DOHH2 (cell line): ENCODE measurements around the gene PTHLH.

Source experiments
- H3F3A ChIP-seq: fragments of 200-600 bp; sonication (generic), shearing (Covaris generic); 2 replicates; pipeline ENCODE4 v1.6.0; 2016; ENCODE audit warnings: antibody characterized with exemption, mild to moderate bottlenecking; ENCODE audit not compliant: control insufficient read depth, insufficient read depth
- H3K27ac ChIP-seq: fragments of 200-600 bp; sonication (generic); 2 replicates; pipeline ENCODE4 v1.5.1; 2014; ENCODE audit warnings: low read depth, mild to moderate bottlenecking, low read length, moderate library complexity
- H3K27me3 ChIP-seq: fragments of 200-600 bp; sonication (generic); 2 replicates; pipeline ENCODE4 v1.6.1; 2014; ENCODE audit warnings: mild to moderate bottlenecking, low read length, mixed read lengths; ENCODE audit not compliant: control insufficient read depth
- H3K36me3 ChIP-seq: fragments of 200-600 bp; sonication (generic); 2 replicates; pipeline ENCODE4 v1.6.1; 2014; ENCODE audit warnings: mild to moderate bottlenecking, low read length, moderate library complexity, mixed read lengths; ENCODE audit not compliant: control insufficient read depth
- H3K4me1 ChIP-seq: fragments of 200-600 bp; sonication (generic); 2 replicates; pipeline ENCODE4 v1.6.1; 2014; ENCODE audit warnings: mild to moderate bottlenecking, low read length, mixed read lengths; ENCODE audit not compliant: control insufficient read depth
- H3K4me2 ChIP-seq: fragments of 200-600 bp; sonication (generic); 2 replicates; pipeline ENCODE4 v1.6.0; 2014; ENCODE audit warnings: mild to moderate bottlenecking, low read length, moderate library complexity
- H3K4me3 ChIP-seq: fragments of 200-600 bp; sonication (generic); 2 replicates; pipeline ENCODE4 v1.5.1; 2014; ENCODE audit warnings: mild to moderate bottlenecking, low read length, mixed read lengths
- H3K79me2 ChIP-seq: fragments of 200-600 bp; sonication (generic); 2 replicates; pipeline ENCODE4 v1.6.1; 2014; ENCODE audit warnings: mild to moderate bottlenecking, low read length, mixed read lengths; ENCODE audit not compliant: control insufficient read depth
- H3K9me2 ChIP-seq: fragments of 200-600 bp; sonication (generic); replicated peaks from 2 replicates; pipeline ENCODE4 v1.6.1; 2014; ENCODE audit warnings: mild to moderate bottlenecking, low read length, mixed read lengths; ENCODE audit not compliant: control insufficient read depth
- H3K9me3 ChIP-seq: fragments of 200-600 bp; sonication (generic); 2 replicates; pipeline ENCODE4 v1.6.1; 2014; ENCODE audit warnings: antibody characterized with exemption, low read length, mixed read lengths; ENCODE audit not compliant: control insufficient read depth, insufficient read depth
- H4K20me1 ChIP-seq: fragments of 200-600 bp; sonication (generic); 2 replicates; pipeline ENCODE4 v1.6.0; 2014; ENCODE audit warnings: low read depth, mild to moderate bottlenecking, antibody characterized with exemption, low read length, moderate library complexity; ENCODE audit not compliant: control insufficient read depth, insufficient read depth
- EZH2phosphoT487 ChIP-seq: fragments of 200-600 bp; sonication (generic); IDR thresholded peaks from 2 replicates; pipeline ENCODE4 v1.6.1; 2017; ENCODE audit warnings: borderline replicate concordance, mild to moderate bottlenecking, antibody characterized with exemption, low read length, moderate library complexity, mixed read lengths
- TF ChIP-seq, protein P1 (sequence below): fragments of 200-600 bp; sonication (generic); IDR thresholded peaks from one replicate; pipeline ENCODE4 v1.5.1; 2014; ENCODE audit warnings: antibody characterized with exemption, mild to moderate bottlenecking, low read depth, low read length; ENCODE audit not compliant: poor library complexity, severe bottlenecking

Gene PTHLH

DNA sequence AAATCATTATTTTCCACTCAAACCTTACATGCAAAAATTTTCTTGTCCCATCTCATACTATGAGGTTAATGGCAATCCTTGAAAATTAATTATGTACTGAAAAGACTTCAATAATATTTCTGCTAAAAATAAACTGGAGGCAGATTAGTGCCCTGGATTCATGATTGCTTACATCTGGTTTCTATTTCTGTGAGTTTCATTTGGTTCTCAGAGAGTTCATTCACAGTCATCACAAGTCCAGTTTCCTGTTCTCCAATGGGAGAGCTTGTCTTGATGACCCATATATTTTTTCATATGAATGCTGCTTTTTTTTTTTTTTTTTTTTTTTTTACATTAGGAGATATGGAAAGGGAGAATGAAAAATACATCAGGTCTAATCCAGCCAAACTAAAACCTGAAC, 6.6 kb upstream of the PTHLH start:
- H3K4me1 ChIP-seq, result no peaks in the 10 kb centered on the region

GRCh38 chr12:27975222-27976136, 2.9 kb upstream of the PTHLH start:
- no peak overlapping the region for H3K4me2 ChIP-seq
- H3K79me2 ChIP-seq, result no peaks in the 10 kb centered on the region
- no peak for TF ChIP-seq EZH2phosphoT487
- TF ChIP-seq, protein P1, sequence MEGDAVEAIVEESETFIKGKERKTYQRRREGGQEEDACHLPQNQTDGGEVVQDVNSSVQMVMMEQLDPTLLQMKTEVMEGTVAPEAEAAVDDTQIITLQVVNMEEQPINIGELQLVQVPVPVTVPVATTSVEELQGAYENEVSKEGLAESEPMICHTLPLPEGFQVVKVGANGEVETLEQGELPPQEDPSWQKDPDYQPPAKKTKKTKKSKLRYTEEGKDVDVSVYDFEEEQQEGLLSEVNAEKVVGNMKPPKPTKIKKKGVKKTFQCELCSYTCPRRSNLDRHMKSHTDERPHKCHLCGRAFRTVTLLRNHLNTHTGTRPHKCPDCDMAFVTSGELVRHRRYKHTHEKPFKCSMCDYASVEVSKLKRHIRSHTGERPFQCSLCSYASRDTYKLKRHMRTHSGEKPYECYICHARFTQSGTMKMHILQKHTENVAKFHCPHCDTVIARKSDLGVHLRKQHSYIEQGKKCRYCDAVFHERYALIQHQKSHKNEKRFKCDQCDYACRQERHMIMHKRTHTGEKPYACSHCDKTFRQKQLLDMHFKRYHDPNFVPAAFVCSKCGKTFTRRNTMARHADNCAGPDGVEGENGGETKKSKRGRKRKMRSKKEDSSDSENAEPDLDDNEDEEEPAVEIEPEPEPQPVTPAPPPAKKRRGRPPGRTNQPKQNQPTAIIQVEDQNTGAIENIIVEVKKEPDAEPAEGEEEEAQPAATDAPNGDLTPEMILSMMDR, result no peak
- H3K9me2 ChIP-seq, result no peaks in the 10 kb centered on the region
- H3K27ac ChIP-seq, result no peak overlapping the region
- H3K9me3 ChIP-seq, result no peaks in the 10 kb centered on the region
- no peak overlapping the region for H3K4me3 ChIP-seq
- no peaks in the 10 kb centered on the region for H4K20me1 ChIP-seq
- no peaks in the 10 kb centered on the region for H3K4me1 ChIP-seq
- no peaks in the 10 kb centered on the region for H3F3A ChIP-seq
- H3K36me3 ChIP-seq, result no peaks in the 10 kb centered on the region
- peaks cover 9% of the 10 kb centered on the region for H3K27me3 ChIP-seq

More for the DNA sequence above, 6.6 kb upstream of the PTHLH start:
- Histone ChIP-seq H4K20me1 (no peaks in the 10 kb centered on the region), H3K27me3 (peaks cover 4% of the 10 kb centered on the region), H3F3A (no peaks in the 10 kb centered on the region), H3K79me2 (no peaks in the 10 kb centered on the region), H3K4me2 (no peak overlapping the region), H3K36me3 (no peaks in the 10 kb centered on the region), H3K9me2 (no peaks in the 10 kb centered on the region), H3K27ac (no peak overlapping the region), H3K4me3 (no peak overlapping the region), H3K9me3 (no peaks in the 10 kb centered on the region)
- TF ChIP-seq, protein P1, result no peak
- no peak for TF ChIP-seq EZH2phosphoT487

DNA sequence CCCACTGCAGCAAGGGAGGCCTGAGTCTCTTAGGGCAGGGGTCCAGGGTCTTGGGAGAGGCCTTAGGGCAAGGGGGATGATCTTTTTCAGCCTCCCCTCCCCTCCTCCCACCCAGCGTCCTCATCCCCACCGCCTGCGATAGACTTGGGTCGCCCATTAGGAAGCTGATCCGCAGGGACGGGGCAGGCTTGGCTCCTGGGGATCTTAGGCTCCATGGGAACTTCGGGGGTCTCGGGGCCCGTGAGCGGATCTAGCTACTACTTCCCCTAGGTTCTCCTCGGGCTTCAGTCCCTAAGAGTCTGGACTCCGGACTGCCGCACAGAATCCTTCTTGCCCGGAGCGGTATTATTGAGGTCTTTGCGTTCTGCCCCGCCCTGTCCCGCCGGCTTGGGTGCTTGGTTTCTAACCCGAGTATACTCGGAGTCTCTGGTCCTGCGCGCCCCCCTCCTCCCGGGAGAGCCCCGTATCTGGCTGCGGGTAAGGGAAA, 2.2 kb upstream of the PTHLH start:
- H3K27me3 ChIP-seq, result peaks cover 12% of the 10 kb centered on the region
- H3K27ac ChIP-seq, result no peak overlapping the region
- no peaks in the 10 kb centered on the region for H3K79me2 ChIP-seq
- H3K9me3 ChIP-seq, result no peaks in the 10 kb centered on the region
- H4K20me1 ChIP-seq, result no peaks in the 10 kb centered on the region
- H3F3A ChIP-seq, result no peaks in the 10 kb centered on the region
- H3K4me3 ChIP-seq, result no peak overlapping the region
- TF ChIP-seq, protein P1, result no peak
- TF ChIP-seq EZH2phosphoT487, result no peak
- H3K9me2 ChIP-seq, result no peaks in the 10 kb centered on the region
- H3K36me3 ChIP-seq, result no peaks in the 10 kb centered on the region
- no peaks in the 10 kb centered on the region for H3K4me1 ChIP-seq
- no peak overlapping the region for H3K4me2 ChIP-seq
